SK-N-SH (cell line): ENCODE data around the gene TENT5A. TPM values are rescaled to one million over a fixed set of nuclear protein-coding genes. Genes with fewer than 3 reads are reported as not detected.

ENCODE experiments used
- CTCF ChIP-seq: fragments of 200-600 bp; sonication (generic); IDR thresholded peaks from 2 replicates; pipeline ENCODE4 v1.6.1; 2017; ENCODE audit warnings: antibody characterized with exemption, mild to moderate bottlenecking, moderate library complexity
- EP300 ChIP-seq, 2 experiments: IDR thresholded peaks; 2 replicates each; pipeline versions ENCODE4 v1.4.0 to v1.6.1; 2012; ENCODE audit warnings: borderline replicate concordance in 1 of 2, low read depth in 1 of 2, low read length in 1 of 2
- GABPA ChIP-seq: IDR thresholded peaks from 2 replicates; pipeline ENCODE4 v1.4.0; 2012; ENCODE audit warnings: low read depth, mild to moderate bottlenecking
- GATA2 ChIP-seq: sonication (generic); formaldehyde crosslinking; IDR thresholded peaks from 2 replicates; pipeline ENCODE4 v1.5.0; 2020; ENCODE audit warnings: mild to moderate bottlenecking, missing genetic modification reagents
- IRF3 ChIP-seq: fragments of 150-350 bp; IDR thresholded peaks from 2 replicates; pipeline ENCODE4 v1.6.1; 2016; ENCODE audit warnings: mild to moderate bottlenecking, low read depth, low read length
- JUND ChIP-seq: IDR thresholded peaks from 2 replicates; pipeline ENCODE4 v1.4.0; 2012
- RCOR1 ChIP-seq: fragments of 150-350 bp; IDR thresholded peaks from 2 replicates; pipeline ENCODE4 v1.6.1; 2017; ENCODE audit warnings: antibody characterized with exemption, low read length
- REST ChIP-seq: IDR thresholded peaks from 2 replicates; pipeline ENCODE4 v1.6.1; 2012; ENCODE audit warnings: mild to moderate bottlenecking, low read depth, low read length, moderate library complexity
- RFX5 ChIP-seq: IDR thresholded peaks from 2 replicates; pipeline ENCODE4 v1.6.1; 2012; ENCODE audit warnings: mild to moderate bottlenecking, improper control_type of control experiment, low read length
- TCF12 ChIP-seq: IDR thresholded peaks from 2 replicates; pipeline ENCODE4 v1.4.0; 2012
- TEAD4 ChIP-seq: IDR thresholded peaks from 2 replicates; pipeline ENCODE4 v1.4.0; 2012; ENCODE audit warnings: mild to moderate bottlenecking, borderline replicate concordance; ENCODE audit not compliant: insufficient read depth
- polyA plus RNA-seq, 3 experiments: library from polyadenylated mRNA; depleted of rRNA; stranded (reverse); fragments of >200 nt; gene quantifications; 2 replicates each; pipeline ENCODE4 v1.2.3, GENCODE V29; 2012
- TF ChIP-seq, protein P1 (sequence below): IDR thresholded peaks from 2 replicates; pipeline ENCODE4 v1.4.0; 2012; ENCODE audit warnings: low read depth, borderline replicate concordance
- TF ChIP-seq, protein P2 (sequence below): IDR thresholded peaks from 2 replicates; pipeline ENCODE4; 2012

Gene TENT5A
- polyA plus RNA-seq, 1 of the 3 experiments (the other 2 are of a cell fraction), result 4.9 TPM

GRCh38 chr6:81753711-81754577 lies 1.5 kb upstream of the TENT5A start (continued):
- TF ChIP-seq REST, result no peak
- TF ChIP-seq TCF12, result no peak
- no peak for TF ChIP-seq RCOR1
- no peak for TF ChIP-seq IRF3
- no peak for TF ChIP-seq GABPA
- TF ChIP-seq EP300 (IDR thresholded peaks at IDR 0.05; ENCODE audit: borderline replicate concordance in 1 of 2, low read depth in 1 of 2, low read length in 1 of 2), result no peak
- TF ChIP-seq, protein P1, sequence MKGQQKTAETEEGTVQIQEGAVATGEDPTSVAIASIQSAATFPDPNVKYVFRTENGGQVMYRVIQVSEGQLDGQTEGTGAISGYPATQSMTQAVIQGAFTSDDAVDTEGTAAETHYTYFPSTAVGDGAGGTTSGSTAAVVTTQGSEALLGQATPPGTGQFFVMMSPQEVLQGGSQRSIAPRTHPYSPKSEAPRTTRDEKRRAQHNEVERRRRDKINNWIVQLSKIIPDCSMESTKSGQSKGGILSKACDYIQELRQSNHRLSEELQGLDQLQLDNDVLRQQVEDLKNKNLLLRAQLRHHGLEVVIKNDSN, result no peak
- no peak for TF ChIP-seq TEAD4
- TF ChIP-seq GATA2 (CRISPR knock-in tag), result no peak
- no peak for TF ChIP-seq RFX5
- peak; percentile 80 for TF ChIP-seq CTCF
- TF ChIP-seq, protein P2, sequence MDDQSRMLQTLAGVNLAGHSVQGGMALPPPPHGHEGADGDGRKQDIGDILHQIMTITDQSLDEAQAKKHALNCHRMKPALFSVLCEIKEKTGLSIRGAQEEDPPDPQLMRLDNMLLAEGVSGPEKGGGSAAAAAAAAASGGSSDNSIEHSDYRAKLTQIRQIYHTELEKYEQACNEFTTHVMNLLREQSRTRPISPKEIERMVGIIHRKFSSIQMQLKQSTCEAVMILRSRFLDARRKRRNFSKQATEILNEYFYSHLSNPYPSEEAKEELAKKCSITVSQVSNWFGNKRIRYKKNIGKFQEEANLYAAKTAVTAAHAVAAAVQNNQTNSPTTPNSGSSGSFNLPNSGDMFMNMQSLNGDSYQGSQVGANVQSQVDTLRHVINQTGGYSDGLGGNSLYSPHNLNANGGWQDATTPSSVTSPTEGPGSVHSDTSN, result no peak
- TF ChIP-seq JUND, result no peak
